HEK293 (cell line): ENCODE data around the gene ATG2A.

ENCODE experiments used
- SP7 ChIP-seq: fragments of 450-650 bp; formaldehyde crosslinking; IDR thresholded peaks from 2 replicates; pipeline ENCODE4 v1.5.1; 2016; ENCODE audit warnings: missing biosample characterization, missing genetic modification characterization
- YY1 ChIP-seq: fragments of 450-650 bp; formaldehyde crosslinking; IDR thresholded peaks from 2 replicates; pipeline ENCODE4 v1.5.1; 2018; ENCODE audit warnings: missing biosample characterization, missing genetic modification characterization
- ZNF112 ChIP-seq: fragments of 450-650 bp; formaldehyde crosslinking; IDR thresholded peaks from 2 replicates; pipeline ENCODE4 v1.5.0; 2017; ENCODE audit warnings: missing biosample characterization, missing genetic modification characterization
- ZNF121 ChIP-seq: fragments of 450-650 bp; formaldehyde crosslinking; IDR thresholded peaks from 2 replicates; pipeline ENCODE4 v1.5.1; 2016; ENCODE audit warnings: missing biosample characterization, missing genetic modification characterization
- ZNF274 ChIP-seq, 2 experiments: fragments of 200-500 bp in 1 of 2; fragments of 450-650 bp in 1 of 2; sonication (Bioruptor generic) in 1 of 2; formaldehyde crosslinking in 1 of 2; IDR thresholded peaks; 2 replicates each; pipeline versions ENCODE4 v1.5.1 to v1.6.1; 2014 to 2016; ENCODE audit warnings: borderline replicate concordance in 1 of 2, inconsistent platforms in 1 of 2, low read length in 1 of 2, missing biosample characterization in 1 of 2, missing genetic modification characterization in 1 of 2
- ZNF324 ChIP-seq: fragments of 450-650 bp; formaldehyde crosslinking; IDR thresholded peaks from 2 replicates; pipeline ENCODE4 v1.5.1; 2016; ENCODE audit warnings: missing biosample characterization, missing genetic modification characterization
- ZNF792 ChIP-seq: fragments of 450-650 bp; formaldehyde crosslinking; IDR thresholded peaks from 2 replicates; pipeline ENCODE4 v1.5.1; 2016; ENCODE audit warnings: missing biosample characterization, missing genetic modification characterization
- TF ChIP-seq, protein P1 (sequence below): fragments of 450-650 bp; formaldehyde crosslinking; IDR thresholded peaks from 2 replicates; pipeline ENCODE4 v1.5.1; 2016; ENCODE audit warnings: missing biosample characterization, missing genetic modification characterization
- TF ChIP-seq, protein P2 (sequence below): fragments of 450-650 bp; formaldehyde crosslinking; IDR thresholded peaks from 2 replicates; pipeline ENCODE4 v1.5.1; 2016; ENCODE audit warnings: missing biosample characterization, missing genetic modification characterization

DNA sequence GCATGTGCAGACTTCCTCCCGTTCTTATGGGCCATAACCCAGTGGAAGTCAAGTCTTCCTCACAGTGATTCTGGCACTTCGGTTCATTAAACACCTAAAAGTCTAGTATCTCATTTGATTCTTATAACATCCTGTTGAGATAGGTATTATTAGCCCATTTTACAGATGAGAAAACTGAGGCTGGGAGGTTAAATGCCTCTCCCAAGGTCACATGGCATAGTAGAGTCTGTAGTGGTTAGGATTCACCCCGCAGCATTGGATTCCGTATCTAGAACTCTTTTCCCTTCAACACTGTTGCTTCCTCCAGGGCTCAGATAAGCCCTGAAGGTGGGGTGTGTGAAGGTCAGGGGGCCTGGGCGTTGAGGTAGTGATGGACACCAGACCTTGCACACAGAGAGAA lies 15.3 kb upstream of the ATG2A start:
- TF ChIP-seq, protein P1, sequence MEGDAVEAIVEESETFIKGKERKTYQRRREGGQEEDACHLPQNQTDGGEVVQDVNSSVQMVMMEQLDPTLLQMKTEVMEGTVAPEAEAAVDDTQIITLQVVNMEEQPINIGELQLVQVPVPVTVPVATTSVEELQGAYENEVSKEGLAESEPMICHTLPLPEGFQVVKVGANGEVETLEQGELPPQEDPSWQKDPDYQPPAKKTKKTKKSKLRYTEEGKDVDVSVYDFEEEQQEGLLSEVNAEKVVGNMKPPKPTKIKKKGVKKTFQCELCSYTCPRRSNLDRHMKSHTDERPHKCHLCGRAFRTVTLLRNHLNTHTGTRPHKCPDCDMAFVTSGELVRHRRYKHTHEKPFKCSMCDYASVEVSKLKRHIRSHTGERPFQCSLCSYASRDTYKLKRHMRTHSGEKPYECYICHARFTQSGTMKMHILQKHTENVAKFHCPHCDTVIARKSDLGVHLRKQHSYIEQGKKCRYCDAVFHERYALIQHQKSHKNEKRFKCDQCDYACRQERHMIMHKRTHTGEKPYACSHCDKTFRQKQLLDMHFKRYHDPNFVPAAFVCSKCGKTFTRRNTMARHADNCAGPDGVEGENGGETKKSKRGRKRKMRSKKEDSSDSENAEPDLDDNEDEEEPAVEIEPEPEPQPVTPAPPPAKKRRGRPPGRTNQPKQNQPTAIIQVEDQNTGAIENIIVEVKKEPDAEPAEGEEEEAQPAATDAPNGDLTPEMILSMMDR (tag by site-specific recombination), result no peak
- TF ChIP-seq YY1 (tag by site-specific recombination), result no peak
- no peak for TF ChIP-seq ZNF324 (tag by site-specific recombination)
- no peak for TF ChIP-seq ZNF274 (IDR thresholded peaks at IDR 0.05; ENCODE audit: low read length)
- no peak for TF ChIP-seq ZNF274 (tag by site-specific recombination; IDR thresholded peaks at IDR 0.05; ENCODE audit: borderline replicate concordance)
- TF ChIP-seq ZNF121, result no peak
- no peak for TF ChIP-seq SP7 (tag by site-specific recombination)
- TF ChIP-seq ZNF792 (tag by site-specific recombination), result no peak
- TF ChIP-seq, protein P2, sequence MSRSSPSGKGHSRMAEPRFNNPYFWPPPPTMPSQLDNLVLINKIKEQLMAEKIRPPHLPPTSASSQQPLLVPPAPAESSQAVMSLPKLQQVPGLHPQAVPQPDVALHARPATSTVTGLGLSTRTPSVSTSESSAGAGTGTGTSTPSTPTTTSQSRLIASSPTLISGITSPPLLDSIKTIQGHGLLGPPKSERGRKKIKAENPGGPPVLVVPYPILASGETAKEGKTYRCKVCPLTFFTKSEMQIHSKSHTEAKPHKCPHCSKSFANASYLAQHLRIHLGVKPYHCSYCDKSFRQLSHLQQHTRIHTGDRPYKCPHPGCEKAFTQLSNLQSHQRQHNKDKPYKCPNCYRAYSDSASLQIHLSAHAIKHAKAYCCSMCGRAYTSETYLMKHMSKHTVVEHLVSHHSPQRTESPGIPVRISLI (tag by site-specific recombination), result no peak
- no peak for TF ChIP-seq ZNF112 (tag by site-specific recombination)
